Activated naive CD4-positive, alpha-beta T cell treated with anti-CD3 and anti-CD28 coated beads for 36 hours (primary cell): ENCODE results near the gene COLEC11. TPM values are rescaled to one million over a fixed set of nuclear protein-coding genes. Genes with fewer than 3 reads are reported as not detected.

Source experiments
- CTCF ChIA-PET: fragments of 350-600 bp; sonication (Branson Sonifier 250); formaldehyde crosslinking; loops from one replicate; lab custom pipeline; 2021; ENCODE audit warnings: antibody characterized with exemption; lab: Charles Lee
- DNase-seq: peaks from one replicate; pipeline ENCODE4 v3.0.0-alpha.2; 2020
- H3K27ac Mint-ChIP-seq: one replicate; pipeline ENCODE4 v1.8.0; 2021; ENCODE audit warnings: mild to moderate bottlenecking, mixed read lengths
- H3K27me3 Mint-ChIP-seq: one replicate; pipeline ENCODE4 v1.8.0; 2021; ENCODE audit warnings: low read depth, mixed read lengths
- H3K36me3 Mint-ChIP-seq: one replicate; pipeline ENCODE4 v1.8.0; 2021; ENCODE audit warnings: low read depth, mixed read lengths
- H3K4me1 Mint-ChIP-seq: one replicate; pipeline ENCODE4 v1.8.0; 2021; ENCODE audit warnings: low read depth, mixed read lengths
- H3K4me3 Mint-ChIP-seq: one replicate; pipeline ENCODE4 v1.8.0; 2021; ENCODE audit warnings: mild to moderate bottlenecking, moderate library complexity, mixed read lengths
- H3K9me3 Mint-ChIP-seq: one replicate; pipeline ENCODE4 v1.8.0; 2021; ENCODE audit warnings: mixed read lengths
- intact Hi-C: fragments of 100-400 bp; cut with micrococcal nuclease; formaldehyde crosslinking; loops from one replicate; pipeline ENCODE4 v1.15.1; 2023
- total RNA-seq, 2 experiments: library from RNA; stranded (reverse); gene quantifications; one replicate each; pipeline ENCODE4 v1.2.3, GENCODE V29; 2021

COLEC11 gene
- total RNA-seq, 2 experiments from 2014 or later: 0.15 TPM; not detected in 1

DNA sequence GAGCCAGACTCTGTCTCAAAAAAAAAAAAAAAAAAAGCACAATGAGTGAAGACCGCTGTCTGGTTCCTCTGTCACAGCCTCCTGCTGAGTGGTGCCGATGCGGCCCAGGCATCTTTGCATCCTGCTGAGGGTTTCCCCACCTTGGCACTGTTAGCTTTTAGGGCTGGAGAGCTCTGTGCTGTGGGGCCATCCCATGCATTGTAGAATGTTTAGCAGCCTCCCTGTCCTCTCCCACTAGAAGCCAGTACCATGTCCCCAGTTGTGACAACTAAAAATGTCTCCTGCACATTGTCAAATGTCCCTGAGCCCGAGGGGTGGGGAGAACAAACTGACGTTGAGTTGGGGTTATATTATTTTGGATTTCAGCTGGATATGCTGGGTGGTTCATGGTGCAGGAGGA lies 7.9 kb upstream of the COLEC11 start:
- intact Hi-C loops: no loop called here
- CTCF ChIA-PET: no interaction called here
- Mint-ChIP-seq H3K27me3 (no peaks in the 10 kb centered on the region), H3K4me3 (no peak overlapping the region), H3K36me3 (peaks cover 13% of the 10 kb centered on the region), H3K9me3 (no peaks in the 10 kb centered on the region), H3K27ac (no peak overlapping the region), H3K4me1 (no peaks in the 10 kb centered on the region)
- DNase-seq: no peak

DNA sequence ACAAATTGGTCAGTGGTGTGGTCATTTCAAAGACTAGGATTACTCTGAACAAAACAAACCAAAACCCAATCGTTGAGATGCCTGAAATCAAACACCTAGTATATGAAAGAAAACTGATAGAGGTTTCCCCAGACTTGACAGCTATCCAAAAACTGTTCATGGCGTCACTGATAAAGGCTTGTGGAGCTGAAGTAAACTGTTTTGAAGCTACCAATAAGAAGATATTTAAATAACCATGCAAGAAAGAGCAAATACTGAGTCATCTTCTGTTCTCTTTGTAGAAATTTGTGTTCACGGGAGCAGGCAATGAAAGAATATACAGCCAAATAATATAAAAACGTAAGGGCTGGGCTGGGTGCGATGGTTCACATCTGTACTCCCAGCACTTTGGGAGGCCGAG lies 7.5 kb upstream of the COLEC11 start:
- no peaks in the 10 kb centered on the region for H3K27me3 Mint-ChIP-seq
- no peak for DNase-seq
- H3K36me3 Mint-ChIP-seq: peaks cover 10% of the 10 kb centered on the region
- H3K4me3 Mint-ChIP-seq: no peak overlapping the region
- H3K4me1 Mint-ChIP-seq: no peaks in the 10 kb centered on the region
- CTCF ChIA-PET: no interaction called here
- intact Hi-C loops: no loop called here
- H3K27ac Mint-ChIP-seq: no peak overlapping the region
- H3K9me3 Mint-ChIP-seq: no peaks in the 10 kb centered on the region

DNA sequence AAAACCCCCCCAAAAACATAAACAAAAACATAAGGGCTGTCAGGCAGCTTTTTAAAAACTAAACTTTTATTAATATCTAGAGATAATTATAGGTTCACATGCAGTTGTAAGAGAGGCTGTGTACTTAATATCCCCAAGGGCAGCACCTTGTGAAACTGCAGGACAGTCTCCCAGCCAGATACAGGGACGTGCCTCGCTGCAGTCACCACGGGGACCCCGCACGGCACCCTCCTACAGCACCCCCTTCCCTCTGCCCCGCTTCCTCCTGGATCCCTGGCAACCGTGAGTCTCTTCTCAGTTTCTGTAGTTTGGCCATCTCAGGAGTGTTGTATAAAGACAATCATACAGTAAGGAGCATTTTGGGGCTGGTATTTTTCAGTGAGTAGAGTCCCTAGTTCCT lies 6.8 kb upstream of the COLEC11 start:
- H3K4me3 Mint-ChIP-seq: no peak overlapping the region
- peaks cover 1% of the 10 kb centered on the region for H3K9me3 Mint-ChIP-seq
- intact Hi-C loops: no loop called here
- CTCF ChIA-PET: no interaction called here
- no peaks in the 10 kb centered on the region for H3K4me1 Mint-ChIP-seq
- H3K36me3 Mint-ChIP-seq: peaks cover 10% of the 10 kb centered on the region
- no peaks in the 10 kb centered on the region for H3K27me3 Mint-ChIP-seq
- no peak for DNase-seq
- H3K27ac Mint-ChIP-seq: no peak overlapping the region

DNA sequence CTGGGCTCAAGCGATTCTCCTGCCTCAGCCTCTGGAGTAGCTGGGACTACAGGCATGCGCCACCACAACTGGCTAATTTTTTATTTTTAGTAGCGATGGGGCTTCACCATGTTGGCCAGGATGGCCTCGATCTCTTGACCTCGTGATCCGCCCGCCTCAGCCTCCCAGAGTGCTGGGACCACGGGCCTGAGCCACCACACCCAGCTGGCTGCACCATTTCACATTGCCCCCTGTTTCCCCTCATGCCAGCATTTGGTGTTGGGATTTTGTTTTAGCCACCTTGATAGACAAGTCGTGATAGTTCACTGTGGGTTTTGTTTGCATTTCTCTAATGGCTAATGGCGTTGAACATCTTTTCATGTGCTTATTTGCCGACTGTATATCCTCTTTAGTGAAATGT lies 5.8 kb upstream of the COLEC11 start:
- no peak overlapping the region for H3K4me3 Mint-ChIP-seq

DNA sequence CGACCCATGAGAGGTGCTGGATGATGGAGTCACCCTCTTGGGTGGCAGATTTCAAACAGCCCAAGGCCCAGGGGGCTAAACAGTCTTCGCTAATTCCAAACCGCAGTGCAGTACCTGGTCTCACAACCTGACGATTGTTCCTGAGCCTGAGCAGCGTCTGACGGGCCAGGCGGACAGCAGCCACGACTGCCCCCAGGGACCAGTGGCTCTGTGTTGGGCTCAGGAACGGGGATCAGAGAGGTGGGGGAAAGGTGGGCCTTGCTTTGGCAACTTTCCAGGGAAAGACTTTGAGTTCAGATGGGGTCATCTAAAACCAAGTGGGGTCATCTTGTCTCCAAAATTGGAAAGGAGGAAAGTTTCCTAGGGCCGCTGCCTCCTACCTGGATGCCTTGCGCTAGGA lies 492 bp downstream of the COLEC11 start:
- intact Hi-C loops: no loop called here
- CTCF ChIA-PET: no interaction called here
- peaks cover 9% of the 10 kb centered on the region for H3K27me3 Mint-ChIP-seq
- H3K4me3 Mint-ChIP-seq: no peak overlapping the region
- peaks cover 3% of the 10 kb centered on the region for H3K36me3 Mint-ChIP-seq
- H3K27ac Mint-ChIP-seq: no peak overlapping the region
- H3K9me3 Mint-ChIP-seq: peaks cover 1% of the 10 kb centered on the region
- no peak for DNase-seq
- H3K4me1 Mint-ChIP-seq: peaks cover 29% of the 10 kb centered on the region

More for the DNA sequence above, 5.8 kb upstream of the COLEC11 start:
- Mint-ChIP-seq H3K36me3 (peaks cover 11% of the 10 kb centered on the region), H3K27me3 (no peaks in the 10 kb centered on the region), H3K4me1 (no peaks in the 10 kb centered on the region), H3K27ac (no peak overlapping the region), H3K9me3 (peaks cover 1% of the 10 kb centered on the region)
- CTCF ChIA-PET: no interaction called here
- intact Hi-C loops: no loop called here
- no peak for DNase-seq

DNA sequence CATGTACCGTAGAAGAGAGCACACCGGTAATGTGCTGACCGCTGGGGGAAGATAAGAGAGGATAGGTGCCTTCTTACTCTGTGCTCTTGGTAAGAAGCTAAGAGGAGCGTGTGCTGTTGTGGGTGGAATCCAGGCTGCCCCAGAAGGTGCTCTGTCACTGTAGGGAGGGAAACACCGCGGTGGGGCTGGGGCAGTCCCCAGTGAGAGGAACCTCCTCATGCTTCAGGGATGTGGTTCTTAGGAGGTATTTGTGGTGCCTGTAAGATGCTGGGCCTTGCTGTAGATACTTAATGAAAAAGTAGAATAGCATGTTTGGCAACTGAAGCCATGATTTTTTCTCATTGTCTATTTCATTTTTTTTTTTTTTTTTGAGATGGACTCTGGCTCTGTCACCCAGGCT lies 1.1 kb downstream of the COLEC11 start:
- peaks cover 29% of the 10 kb centered on the region for H3K4me1 Mint-ChIP-seq
- H3K36me3 Mint-ChIP-seq: peaks cover 3% of the 10 kb centered on the region
- peak overlapping the region; percentile 24 for H3K27ac Mint-ChIP-seq
- intact Hi-C loops: loop anchor here (2.0 kb wide), 3 partner anchors 21 to 55 kb away; partner anchors contain the start of genes RNASEH1 and RPS7
- peak; percentile 83 for DNase-seq
- peaks cover 1% of the 10 kb centered on the region for H3K9me3 Mint-ChIP-seq
- CTCF ChIA-PET: interaction anchor here (1.1 kb wide), 1 partner anchor 105 kb away, joined by 3 read pairs; no protein-coding TSS in a partner anchor
- no peak overlapping the region for H3K4me3 Mint-ChIP-seq
- peaks cover 9% of the 10 kb centered on the region for H3K27me3 Mint-ChIP-seq

DNA sequence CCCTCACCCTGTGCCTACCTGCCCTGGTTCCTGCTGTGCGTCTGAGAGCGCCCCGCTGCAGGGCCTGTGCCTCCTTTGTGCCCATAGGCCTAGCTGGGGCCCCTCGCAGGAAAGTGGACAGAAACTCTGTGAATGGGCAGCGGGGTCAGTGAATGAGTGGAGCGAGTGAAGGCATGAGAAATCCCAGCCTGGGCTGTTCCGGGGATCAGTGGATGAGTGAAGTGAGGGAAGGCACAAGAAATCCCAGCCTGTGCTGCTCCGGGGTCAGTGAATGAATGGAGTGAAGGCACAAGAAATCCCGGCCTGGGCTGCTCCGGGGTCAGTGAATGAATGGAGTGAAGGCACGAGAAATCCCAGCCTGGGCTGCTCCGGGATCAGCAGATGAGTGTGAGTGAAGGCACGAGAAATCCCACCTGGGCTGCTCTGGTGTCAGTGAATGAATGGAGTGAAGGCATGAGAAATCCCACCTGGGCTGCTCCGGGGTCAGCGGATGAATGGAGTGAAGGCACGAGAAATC lies 2.0 kb downstream of the COLEC11 start:
- peaks cover 3% of the 10 kb centered on the region for H3K36me3 Mint-ChIP-seq
- no peak overlapping the region for H3K4me3 Mint-ChIP-seq
- peaks cover 9% of the 10 kb centered on the region for H3K27me3 Mint-ChIP-seq
- intact Hi-C loops: loop anchor here (2.0 kb wide), 3 partner anchors 22 to 54 kb away; partner anchors contain the start of genes RNASEH1 and RPS7
- H3K27ac Mint-ChIP-seq: no peak overlapping the region
- peaks cover 29% of the 10 kb centered on the region for H3K4me1 Mint-ChIP-seq
- no peak for DNase-seq
- CTCF ChIA-PET: interaction anchor here (1.1 kb wide), 1 partner anchor 106 kb away, joined by 3 read pairs; no protein-coding TSS in a partner anchor
- peaks cover 1% of the 10 kb centered on the region for H3K9me3 Mint-ChIP-seq

DNA sequence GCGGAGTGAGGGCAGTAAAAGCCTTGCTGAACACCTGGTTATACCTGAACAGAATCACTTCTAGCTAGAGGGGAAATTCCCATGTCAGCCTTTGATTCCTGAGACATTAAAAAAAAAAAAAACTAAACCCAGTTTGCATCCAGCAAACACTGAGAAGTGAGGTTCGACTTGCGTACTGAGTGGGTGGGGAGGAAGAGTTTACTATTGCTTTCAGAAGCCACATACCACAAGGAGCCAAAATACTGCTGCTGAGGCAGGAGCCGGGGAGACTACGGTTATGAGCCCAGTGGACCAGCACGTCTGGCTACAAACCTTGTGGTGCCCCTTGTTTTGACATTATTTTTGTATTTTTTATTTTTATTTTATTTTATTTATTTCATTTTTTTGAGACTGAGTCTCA lies 2.7 kb downstream of the COLEC11 start:
- H3K36me3 Mint-ChIP-seq: peaks cover 3% of the 10 kb centered on the region
- H3K4me1 Mint-ChIP-seq: peaks cover 29% of the 10 kb centered on the region
- peak; percentile 42 for DNase-seq
- H3K27ac Mint-ChIP-seq: no peak overlapping the region
- intact Hi-C loops: loop anchor here (2.0 kb wide), 3 partner anchors 23 to 53 kb away; partner anchors contain the start of genes RNASEH1 and RPS7
- CTCF ChIA-PET: no interaction called here
- H3K27me3 Mint-ChIP-seq: peaks cover 9% of the 10 kb centered on the region
- H3K9me3 Mint-ChIP-seq: peaks cover under 1% of the 10 kb centered on the region
- H3K4me3 Mint-ChIP-seq: no peak overlapping the region

DNA sequence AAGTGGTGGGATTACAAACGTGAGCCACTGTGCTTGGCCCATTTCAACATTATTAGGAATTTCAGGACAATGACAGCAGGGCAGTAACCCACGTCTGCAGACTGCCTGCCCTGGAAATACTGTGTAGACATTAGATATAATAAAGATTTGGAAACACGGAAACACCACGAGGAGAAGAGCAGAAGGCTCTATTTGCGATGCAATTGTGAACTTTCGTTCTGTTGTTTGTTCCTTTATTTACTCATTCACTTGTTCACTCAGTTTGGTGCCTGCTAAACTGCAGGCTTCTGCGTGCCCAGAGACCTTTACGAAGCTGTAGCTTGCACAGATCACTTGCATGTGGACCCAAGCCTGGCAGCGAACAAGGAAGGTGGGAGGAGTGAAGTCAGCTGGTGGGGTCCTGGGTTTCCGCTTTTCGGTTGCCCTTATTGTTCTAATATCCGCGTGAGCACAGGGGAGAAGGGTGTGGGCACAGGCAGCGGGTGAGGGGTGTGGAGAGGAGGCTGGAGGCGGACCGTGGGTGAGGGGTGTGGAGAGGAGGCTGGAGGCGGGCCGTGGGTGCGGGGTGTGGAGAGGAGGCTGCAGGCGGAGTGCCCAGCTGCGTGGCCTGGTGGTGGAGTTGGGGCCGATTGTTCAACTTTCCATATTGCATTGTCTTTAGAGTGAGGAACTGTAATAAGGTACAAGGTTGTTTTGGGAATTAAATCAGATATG lies 3.4 kb downstream of the COLEC11 start:
- Mint-ChIP-seq H3K36me3 (peaks cover 1% of the 10 kb centered on the region), H3K4me3 (no peak overlapping the region), H3K27ac (no peak overlapping the region), H3K4me1 (peaks cover 29% of the 10 kb centered on the region), H3K9me3 (no peaks in the 10 kb centered on the region), H3K27me3 (peaks cover 9% of the 10 kb centered on the region)
- intact Hi-C loops: no loop called here
- CTCF ChIA-PET: no interaction called here
- no peak for DNase-seq

DNA sequence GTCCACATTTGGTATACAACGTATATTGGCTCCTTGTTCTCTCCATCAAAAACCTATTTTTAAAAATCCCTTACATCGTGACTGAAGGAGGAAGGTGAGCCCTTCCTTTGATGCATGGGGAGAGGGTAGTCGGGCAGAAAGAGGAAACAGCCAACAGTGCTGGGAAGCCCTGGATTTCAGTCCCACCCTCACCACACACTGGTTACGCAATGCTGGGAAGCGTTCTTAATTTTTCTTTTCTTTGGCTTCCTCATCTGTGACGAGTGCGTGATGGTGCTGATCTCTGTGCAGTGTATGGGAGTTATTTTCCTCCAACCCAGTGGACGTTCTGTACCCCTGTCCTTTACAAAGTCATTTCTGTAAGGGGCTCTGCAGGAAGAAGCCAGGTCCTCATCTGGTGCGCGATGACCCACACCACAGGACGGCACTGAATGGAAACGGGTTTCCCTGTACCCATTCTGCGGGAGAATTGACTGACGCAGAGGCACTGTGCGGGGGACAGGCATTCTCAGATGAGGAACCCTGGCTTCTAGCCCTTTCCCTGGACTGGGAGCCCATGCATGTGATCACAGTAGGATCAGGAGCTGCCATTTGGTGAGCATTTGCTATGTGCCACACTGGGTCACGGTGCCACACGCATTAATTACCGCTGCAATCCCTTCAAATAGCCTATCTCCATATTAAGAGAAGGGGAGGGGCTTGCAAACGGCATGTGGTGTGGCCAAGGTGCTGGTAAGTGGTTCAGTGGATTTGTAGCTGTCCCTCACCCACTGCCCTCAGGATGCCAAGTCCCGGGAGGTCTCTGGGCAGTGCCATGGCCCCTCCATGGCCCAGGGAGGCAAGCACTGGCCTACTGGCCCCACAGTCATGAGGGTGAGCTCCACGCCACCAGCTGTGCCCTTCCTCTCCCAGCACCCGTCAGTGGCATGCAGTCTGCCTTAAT lies 4.3 kb downstream of the COLEC11 start:
- Mint-ChIP-seq H3K9me3 (no peaks in the 10 kb centered on the region), H3K36me3 (no peaks in the 10 kb centered on the region), H3K4me1 (peaks cover 29% of the 10 kb centered on the region), H3K27ac (no peak overlapping the region), H3K4me3 (no peak overlapping the region), H3K27me3 (peaks cover 9% of the 10 kb centered on the region)
- CTCF ChIA-PET: no interaction called here
- intact Hi-C loops: no loop called here
- DNase-seq: no peak

DNA sequence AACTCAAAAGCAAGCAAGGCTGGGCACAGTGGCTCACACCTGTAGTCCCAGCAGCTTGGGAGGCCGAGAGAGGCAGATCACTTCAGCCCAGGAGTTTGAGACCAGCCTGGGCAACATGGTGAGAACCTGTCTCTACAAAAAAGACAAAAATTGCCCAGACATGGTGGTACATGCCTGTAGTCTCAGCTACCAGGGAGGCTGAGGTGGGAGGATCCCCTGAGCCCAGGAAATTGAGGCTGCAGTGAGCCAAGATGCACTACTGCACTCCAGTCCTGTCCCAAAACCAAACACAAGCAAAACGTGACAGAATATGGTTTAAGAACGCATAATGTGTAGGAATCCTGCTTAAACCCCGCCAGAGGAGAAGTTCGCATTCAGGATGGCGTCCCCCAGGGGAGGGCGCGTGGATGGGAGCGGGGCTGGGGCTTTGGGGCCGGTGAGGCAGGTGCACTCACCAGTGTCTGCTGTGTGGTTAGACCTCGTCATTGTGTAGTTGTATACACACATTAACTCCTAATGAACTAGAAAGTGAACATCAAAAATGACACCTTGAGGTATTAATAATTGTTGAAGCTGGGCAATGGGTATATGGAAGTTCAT lies 5.4 kb downstream of the COLEC11 start:
- peaks cover 29% of the 10 kb centered on the region for H3K4me1 Mint-ChIP-seq
- intact Hi-C loops: no loop called here
- no peak overlapping the region for H3K4me3 Mint-ChIP-seq
- peaks cover 1% of the 10 kb centered on the region for H3K27me3 Mint-ChIP-seq
- DNase-seq: no peak
- H3K27ac Mint-ChIP-seq: no peak overlapping the region
- no peaks in the 10 kb centered on the region for H3K9me3 Mint-ChIP-seq
- CTCF ChIA-PET: no interaction called here
- H3K36me3 Mint-ChIP-seq: no peaks in the 10 kb centered on the region
